Measurements from ENCODE around the gene PLEKHA1.

Gene PLEKHA1

DNA sequence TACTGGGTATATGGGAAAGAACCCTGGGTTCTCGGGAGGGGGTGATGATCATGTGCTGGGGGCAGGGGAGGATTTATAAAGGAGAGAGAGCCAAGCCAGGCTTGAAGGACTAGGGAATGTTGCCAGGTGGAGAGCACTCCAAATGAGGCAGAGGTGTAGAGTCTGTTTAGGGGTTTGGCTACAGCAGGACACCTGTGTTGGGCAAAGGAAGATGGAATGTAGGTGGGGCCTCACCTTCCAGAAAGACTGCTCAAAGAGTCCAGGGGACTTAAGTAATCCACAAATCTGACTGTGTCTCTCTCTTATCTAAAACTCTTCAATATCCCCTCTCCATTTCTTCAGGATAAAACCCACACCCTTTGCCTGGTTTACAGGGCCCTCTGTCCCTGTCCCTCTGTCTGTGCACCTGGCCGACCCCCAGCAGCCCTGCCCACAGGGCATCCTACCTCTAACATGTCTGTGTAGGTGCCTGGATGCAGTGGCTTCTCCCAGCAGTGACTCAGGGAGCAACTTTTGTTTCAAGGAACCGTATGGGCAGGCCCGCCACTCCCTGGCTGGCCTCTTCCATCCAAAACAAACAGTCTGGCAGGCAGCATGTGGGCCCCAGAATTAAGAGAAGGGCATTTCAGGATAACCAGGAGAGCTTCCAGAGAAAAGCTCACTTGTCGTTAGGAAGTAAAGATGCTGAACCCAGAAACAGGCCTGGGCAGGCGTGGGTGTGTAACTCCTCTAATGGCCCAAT is 10.6 kb upstream of the PLEKHA1 start:
- no peaks in the 10 kb centered on the region for H3K27me3 ChIP-seq (ENCODE audit: insufficient read depth, low read depth, severe bottlenecking)
- no peak for DNase-seq
- no peak for TF ChIP-seq CTCF (IDR thresholded peaks at IDR 0.05; ENCODE audit: low read depth, low read length)
- no peak overlapping the region for H3K4me3 ChIP-seq (ENCODE audit: low read depth, low read length)
- no peak overlapping the region for H3K27ac ChIP-seq
- no peaks in the 10 kb centered on the region for H3K36me3 ChIP-seq
- peaks cover 3% of the 10 kb centered on the region for H3K9me3 ChIP-seq (ENCODE audit: severe bottlenecking)

DNA sequence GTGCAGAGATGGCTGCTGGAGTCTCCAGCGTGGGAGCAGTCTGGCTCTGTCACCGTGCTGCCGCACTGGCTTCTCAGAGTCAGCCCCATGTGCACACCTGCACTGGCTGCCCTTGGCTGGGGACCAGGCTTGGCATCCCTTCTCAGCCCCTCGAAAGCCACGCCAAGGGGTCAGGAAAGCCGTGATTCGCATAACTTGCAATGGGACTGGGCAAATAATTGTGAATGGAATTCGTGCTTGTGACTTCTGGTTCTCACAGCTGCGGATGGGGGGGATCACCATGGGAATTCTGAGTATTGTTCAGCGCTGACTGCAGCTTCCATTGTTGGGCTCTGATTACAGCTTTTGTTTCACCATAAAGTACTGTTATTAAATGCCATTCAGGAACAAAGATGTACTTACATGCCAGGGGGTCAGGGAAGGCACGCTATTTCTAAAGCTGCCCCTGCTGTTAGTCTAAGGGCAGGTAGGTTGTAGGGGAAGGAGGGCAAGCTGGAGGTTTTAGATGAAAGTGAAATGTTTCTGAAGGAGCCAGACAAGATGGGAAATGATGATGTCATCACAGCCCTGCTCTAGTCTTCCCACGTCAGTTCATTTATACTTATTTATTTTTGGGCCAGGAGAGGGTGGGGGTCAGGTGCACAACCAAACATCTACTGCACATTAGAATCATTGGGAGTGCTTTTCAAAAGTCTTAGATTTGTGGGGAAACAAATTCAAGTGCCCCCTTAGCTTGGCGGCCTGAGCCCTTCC is 5.8 kb upstream of the PLEKHA1 start:
- Histone ChIP-seq H3K36me3 (no peaks in the 10 kb centered on the region), H3K27ac (no peak overlapping the region), H3K27me3 (ENCODE audit: insufficient read depth, low read depth, severe bottlenecking) (no peaks in the 10 kb centered on the region), H3K9me3 (ENCODE audit: severe bottlenecking) (peaks cover 3% of the 10 kb centered on the region), H3K4me3 (ENCODE audit: low read depth, low read length) (no peak overlapping the region)
- DNase-seq, result no peak
- no peak for TF ChIP-seq CTCF (IDR thresholded peaks at IDR 0.05; ENCODE audit: low read depth, low read length)

GRCh38 chr10:122373108-122373507 is 1.4 kb upstream of the PLEKHA1 start:
- Histone ChIP-seq H3K27ac (no peak overlapping the region), H3K9me3 (ENCODE audit: severe bottlenecking) (no peaks in the 10 kb centered on the region), H3K27me3 (ENCODE audit: insufficient read depth, low read depth, severe bottlenecking) (no peaks in the 10 kb centered on the region), H3K4me3 (ENCODE audit: low read depth, low read length) (no peak overlapping the region), H3K36me3 (no peaks in the 10 kb centered on the region)
- TF ChIP-seq CTCF (IDR thresholded peaks at IDR 0.05; ENCODE audit: low read depth, low read length), result no peak
- no peak for DNase-seq

DNA sequence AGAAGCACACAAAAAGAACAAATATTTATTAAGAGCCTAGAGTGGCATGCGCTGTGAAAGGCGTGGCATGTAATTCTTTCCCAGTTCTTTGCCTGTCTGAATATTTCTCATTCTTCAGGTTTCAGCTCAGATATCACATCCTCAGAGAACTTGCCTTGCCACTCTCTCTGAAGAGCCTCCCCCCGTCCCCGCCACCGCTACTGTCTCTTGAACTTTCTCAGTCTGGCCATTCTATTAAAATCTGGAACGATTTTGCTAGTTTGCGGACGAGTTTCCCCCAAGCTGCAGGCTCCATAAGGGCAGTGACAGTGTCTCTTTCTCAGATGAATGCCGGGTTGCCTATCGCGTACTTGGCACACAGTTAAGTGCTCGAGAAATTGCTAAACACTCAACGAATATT is 787 bp upstream of the PLEKHA1 start:
- no peaks in the 10 kb centered on the region for H3K36me3 ChIP-seq
- TF ChIP-seq CTCF (IDR thresholded peaks at IDR 0.05; ENCODE audit: low read depth, low read length), result no peak
- no peaks in the 10 kb centered on the region for H3K27me3 ChIP-seq (ENCODE audit: insufficient read depth, low read depth, severe bottlenecking)
- H3K9me3 ChIP-seq (ENCODE audit: severe bottlenecking), result no peaks in the 10 kb centered on the region
- no peak for DNase-seq
- H3K4me3 ChIP-seq (ENCODE audit: low read depth, low read length), result peak overlapping the region; percentile 73
- H3K27ac ChIP-seq, result peak overlapping the region; percentile 43; the same call in 1 of the 2 replicates

DNA sequence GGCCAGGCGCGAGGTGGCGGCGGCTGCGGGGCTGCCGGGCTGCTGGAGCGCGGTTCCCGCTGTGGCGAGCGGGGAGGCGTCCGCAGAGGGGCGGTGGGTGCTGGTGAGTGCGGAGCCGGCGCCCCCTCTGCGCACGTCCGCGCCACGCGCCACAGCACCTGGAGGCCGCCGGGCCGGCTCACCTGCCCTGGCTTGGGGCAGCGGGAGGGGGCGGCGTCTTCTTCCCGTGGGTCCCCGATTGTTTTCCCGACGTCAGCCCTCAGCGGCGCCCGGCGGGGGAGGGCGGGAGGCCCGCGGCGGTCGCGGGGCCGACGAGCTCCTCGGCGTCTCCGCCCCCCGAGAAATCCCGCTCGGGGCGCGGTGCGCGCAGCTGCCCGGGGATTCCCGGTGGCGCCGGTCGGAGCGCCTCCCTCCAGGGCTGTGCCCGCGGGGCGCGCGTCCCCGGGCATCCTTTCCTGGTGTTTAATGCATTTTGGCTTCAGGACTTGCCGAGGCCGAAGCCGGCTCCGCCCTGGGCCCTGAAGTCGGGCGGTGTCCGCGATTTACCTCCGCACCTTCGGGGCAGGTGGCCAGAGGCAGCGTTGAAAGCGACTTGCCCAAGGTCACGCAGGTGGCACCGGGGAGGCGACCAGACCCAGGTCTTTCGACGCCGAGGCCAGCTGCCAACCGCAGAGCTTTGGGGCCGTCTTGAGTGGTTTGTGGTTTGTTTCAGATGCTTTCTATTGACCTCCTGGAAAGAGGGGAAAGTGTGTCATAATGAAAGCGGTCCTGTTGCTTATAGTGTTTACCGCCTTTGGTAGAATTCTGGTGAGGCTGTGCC is 561 bp downstream of the PLEKHA1 start:
- Histone ChIP-seq H3K27me3 (ENCODE audit: insufficient read depth, low read depth, severe bottlenecking) (no peaks in the 10 kb centered on the region), H3K4me3 (ENCODE audit: low read depth, low read length) (peak overlapping the region; percentile 92), H3K36me3 (no peaks in the 10 kb centered on the region; the same call in 1 of the 2 replicates), H3K27ac (peak overlapping the region; percentile 92), H3K9me3 (ENCODE audit: severe bottlenecking) (no peaks in the 10 kb centered on the region)
- DNase-seq, result peak; percentile 53
- TF ChIP-seq CTCF (IDR thresholded peaks at IDR 0.05; ENCODE audit: low read depth, low read length), result no peak

Data from WERI-Rb-1 (cell line).